ENCODE results near the gene ALAS1.

DNA sequence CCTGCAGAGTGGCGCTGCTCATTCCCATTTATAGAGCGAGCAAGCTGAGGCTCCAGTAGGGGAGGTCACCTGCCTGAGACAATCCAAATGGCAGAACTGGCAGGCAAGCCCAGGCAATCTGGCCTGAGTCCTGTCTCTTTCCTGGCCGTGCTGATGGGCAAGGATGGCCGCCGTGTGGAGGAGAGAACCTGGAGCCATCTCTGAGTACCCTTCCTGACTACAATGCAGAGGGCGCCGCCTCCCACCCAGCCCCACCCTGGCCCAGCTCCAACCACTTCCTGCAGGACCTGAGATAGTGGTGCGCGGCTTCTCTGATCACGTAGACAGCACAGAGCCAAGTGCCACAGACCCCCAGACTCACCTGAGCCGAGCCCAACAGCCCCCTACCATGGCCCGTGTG is 20.5 kb downstream of the ALAS1 start:
- TF ChIP-seq, protein P1, sequence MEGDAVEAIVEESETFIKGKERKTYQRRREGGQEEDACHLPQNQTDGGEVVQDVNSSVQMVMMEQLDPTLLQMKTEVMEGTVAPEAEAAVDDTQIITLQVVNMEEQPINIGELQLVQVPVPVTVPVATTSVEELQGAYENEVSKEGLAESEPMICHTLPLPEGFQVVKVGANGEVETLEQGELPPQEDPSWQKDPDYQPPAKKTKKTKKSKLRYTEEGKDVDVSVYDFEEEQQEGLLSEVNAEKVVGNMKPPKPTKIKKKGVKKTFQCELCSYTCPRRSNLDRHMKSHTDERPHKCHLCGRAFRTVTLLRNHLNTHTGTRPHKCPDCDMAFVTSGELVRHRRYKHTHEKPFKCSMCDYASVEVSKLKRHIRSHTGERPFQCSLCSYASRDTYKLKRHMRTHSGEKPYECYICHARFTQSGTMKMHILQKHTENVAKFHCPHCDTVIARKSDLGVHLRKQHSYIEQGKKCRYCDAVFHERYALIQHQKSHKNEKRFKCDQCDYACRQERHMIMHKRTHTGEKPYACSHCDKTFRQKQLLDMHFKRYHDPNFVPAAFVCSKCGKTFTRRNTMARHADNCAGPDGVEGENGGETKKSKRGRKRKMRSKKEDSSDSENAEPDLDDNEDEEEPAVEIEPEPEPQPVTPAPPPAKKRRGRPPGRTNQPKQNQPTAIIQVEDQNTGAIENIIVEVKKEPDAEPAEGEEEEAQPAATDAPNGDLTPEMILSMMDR (IDR thresholded peaks at IDR 0.05), result no peak
- TF ChIP-seq EP300 (IDR thresholded peaks at IDR 0.05) (no peak), POLR2A (IDR thresholded peaks at IDR 0.05) (no peak)
